Mesothelial cell of epicardium (in vitro differentiated cells): ENCODE results near the gene SAMHD1. TPM values are rescaled to one million over a fixed set of nuclear protein-coding genes. Genes with fewer than 3 reads are reported as not detected.
A peak's percentile ranks its signal among the peaks of the same experiment; 100 is the strongest.

ENCODE experiments used
- DNase-seq, 2 experiments: peaks; one replicate each; pipeline ENCODE4 v3.0.0; 2021; ENCODE audit warnings: low spot score in 2 of 2; ENCODE audit not compliant: unreplicated experiment in 2 of 2
- H3K27ac Mint-ChIP-seq: 2 replicates; pipeline ENCODE4 v1.8.0; 2021; ENCODE audit warnings: mixed read lengths
- H3K27me3 Mint-ChIP-seq: 2 replicates; pipeline ENCODE4 v1.8.0; 2021; ENCODE audit warnings: low read depth, mixed read lengths
- H3K36me3 Mint-ChIP-seq: 2 replicates; pipeline ENCODE4 v1.8.0; 2021; ENCODE audit warnings: mixed read lengths
- H3K4me1 Mint-ChIP-seq: 2 replicates; pipeline ENCODE4 v1.8.0; 2021; ENCODE audit warnings: mixed read lengths
- H3K4me3 Mint-ChIP-seq: 2 replicates; pipeline ENCODE4 v1.8.0; 2021; ENCODE audit warnings: mild to moderate bottlenecking, moderate library complexity, mixed read lengths
- H3K9me3 Mint-ChIP-seq: 2 replicates; pipeline ENCODE4 v1.8.0; 2021; ENCODE audit warnings: mixed read lengths
- total RNA-seq: library from RNA; stranded (reverse); gene quantifications from 3 replicates; pipeline ENCODE4 v1.2.1, GENCODE V29; 2021
- TF ChIP-seq, protein P1 (sequence below): fragments of 200-600 bp; sonication (generic); IDR thresholded peaks from one replicate; pipeline ENCODE4 v1.5.0; 2021; ENCODE audit warnings: antibody characterized with exemption; ENCODE audit not compliant: unreplicated experiment

Gene SAMHD1
- total RNA-seq, 1 donor from 2014 or later, result 11.0 TPM

DNA sequence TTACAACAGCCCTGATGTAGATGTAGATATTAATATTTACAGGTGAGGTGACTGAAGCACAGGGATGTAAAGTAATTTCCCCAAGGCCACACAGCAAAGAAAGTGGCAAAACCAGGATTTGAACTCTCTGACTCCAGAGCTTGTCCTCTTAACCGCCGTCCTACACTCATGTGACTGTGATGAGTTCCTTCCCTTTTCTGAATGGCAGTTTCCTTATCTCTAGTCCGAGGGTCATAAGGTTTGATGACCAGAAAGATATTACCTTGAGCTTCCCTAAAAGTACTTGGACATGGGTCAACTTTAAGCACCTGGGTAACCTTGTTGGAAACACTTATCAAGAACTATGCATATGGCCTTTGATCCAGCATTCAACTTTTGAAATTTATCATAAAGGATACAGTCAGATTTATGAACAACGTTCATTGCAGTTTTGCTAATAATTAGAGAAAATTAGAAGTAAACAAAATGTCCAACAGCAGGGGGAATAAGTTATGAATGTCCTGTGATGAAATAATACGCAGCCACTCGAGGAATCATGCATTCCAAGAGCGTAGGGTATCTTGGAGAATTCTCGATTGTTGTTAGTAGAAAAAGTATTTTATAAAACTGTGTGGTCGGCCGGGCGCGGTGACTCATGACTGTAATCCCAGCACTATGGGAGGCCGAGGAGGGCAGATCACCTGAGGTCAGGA is 77.9 kb downstream of the SAMHD1 start:
- no peak for DNase-seq
- Mint-ChIP-seq H3K27me3 (no peaks in the 10 kb centered on the region), H3K9me3 (no peaks in the 10 kb centered on the region), H3K36me3 (no peaks in the 10 kb centered on the region), H3K4me3 (no peak overlapping the region), H3K4me1 (peaks cover 2% of the 10 kb centered on the region), H3K27ac (no peak overlapping the region)
- TF ChIP-seq, protein P1, sequence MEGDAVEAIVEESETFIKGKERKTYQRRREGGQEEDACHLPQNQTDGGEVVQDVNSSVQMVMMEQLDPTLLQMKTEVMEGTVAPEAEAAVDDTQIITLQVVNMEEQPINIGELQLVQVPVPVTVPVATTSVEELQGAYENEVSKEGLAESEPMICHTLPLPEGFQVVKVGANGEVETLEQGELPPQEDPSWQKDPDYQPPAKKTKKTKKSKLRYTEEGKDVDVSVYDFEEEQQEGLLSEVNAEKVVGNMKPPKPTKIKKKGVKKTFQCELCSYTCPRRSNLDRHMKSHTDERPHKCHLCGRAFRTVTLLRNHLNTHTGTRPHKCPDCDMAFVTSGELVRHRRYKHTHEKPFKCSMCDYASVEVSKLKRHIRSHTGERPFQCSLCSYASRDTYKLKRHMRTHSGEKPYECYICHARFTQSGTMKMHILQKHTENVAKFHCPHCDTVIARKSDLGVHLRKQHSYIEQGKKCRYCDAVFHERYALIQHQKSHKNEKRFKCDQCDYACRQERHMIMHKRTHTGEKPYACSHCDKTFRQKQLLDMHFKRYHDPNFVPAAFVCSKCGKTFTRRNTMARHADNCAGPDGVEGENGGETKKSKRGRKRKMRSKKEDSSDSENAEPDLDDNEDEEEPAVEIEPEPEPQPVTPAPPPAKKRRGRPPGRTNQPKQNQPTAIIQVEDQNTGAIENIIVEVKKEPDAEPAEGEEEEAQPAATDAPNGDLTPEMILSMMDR, result no peak

DNA sequence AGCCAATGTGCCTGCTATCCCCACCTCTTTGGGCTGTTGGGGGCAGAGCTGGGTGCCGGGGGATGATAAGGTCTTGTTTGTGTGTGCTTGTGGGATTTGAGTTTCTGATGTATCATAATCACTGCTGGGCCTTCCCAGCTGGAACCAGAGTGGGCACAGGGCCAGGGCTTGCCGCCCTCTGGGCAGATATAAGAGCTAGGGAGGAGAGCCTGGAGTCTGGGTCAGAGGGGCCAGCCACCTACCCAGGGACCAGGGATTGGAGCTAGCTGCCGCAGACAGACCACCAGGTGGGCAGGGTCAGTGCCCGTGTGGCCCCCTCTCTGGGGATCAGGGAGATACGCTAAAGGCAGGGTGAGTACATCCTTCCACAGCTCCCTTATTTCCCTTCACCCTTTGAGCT is 78.7 kb downstream of the SAMHD1 start:
- Mint-ChIP-seq H3K4me3 (no peak overlapping the region), H3K4me1 (peaks cover 2% of the 10 kb centered on the region), H3K9me3 (no peaks in the 10 kb centered on the region), H3K36me3 (no peaks in the 10 kb centered on the region), H3K27me3 (no peaks in the 10 kb centered on the region), H3K27ac (no peak overlapping the region)
- TF ChIP-seq, protein P1, result no peak
- no peak for DNase-seq

DNA sequence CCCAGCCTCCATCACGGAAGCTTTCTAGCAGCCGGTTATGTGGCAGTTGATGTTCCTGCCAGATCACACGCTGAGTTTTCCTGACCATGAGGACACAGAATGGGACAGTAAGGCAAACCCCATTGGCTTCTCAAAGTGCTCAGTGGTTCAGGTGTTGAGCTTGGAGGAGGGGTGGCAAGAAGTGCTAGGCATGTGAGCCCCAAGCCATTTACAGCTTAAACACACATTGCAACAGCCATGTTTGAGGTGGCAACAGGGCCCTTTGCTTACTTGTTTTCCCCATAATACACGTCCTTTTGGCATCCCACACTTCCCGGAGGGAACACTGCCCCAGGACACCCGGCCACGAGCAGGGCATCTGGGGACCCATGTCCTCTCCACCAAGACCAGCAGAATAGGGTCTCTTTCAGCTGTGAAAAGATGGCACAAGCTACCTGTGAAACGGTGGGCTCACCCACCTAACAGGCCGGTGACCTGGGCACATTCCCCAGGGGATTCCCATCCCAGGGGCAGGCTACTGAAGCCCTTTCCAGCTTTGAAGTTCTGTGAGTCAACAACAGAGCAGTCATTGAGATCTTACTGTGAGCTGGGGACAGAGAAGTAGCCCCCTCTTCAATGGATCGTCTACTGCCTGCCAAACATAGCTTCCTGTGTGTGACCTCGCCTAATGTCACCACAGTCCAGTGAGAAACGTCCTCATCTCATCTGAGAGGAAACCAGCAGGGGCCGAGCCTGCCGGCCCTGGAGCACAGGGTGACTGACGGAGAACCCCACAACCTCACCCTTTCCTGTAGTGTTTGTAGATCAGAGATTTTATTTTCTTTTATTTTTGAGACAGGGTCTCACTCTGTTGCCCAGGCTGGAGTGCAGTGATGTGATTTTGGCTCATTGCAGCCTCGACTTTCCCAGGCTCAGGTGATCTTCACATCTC is 79.6 kb downstream of the SAMHD1 start:
- H3K36me3 Mint-ChIP-seq, result no peaks in the 10 kb centered on the region
- no peak for DNase-seq
- H3K4me1 Mint-ChIP-seq, result peaks cover 2% of the 10 kb centered on the region
- TF ChIP-seq, protein P1, result no peak
- H3K4me3 Mint-ChIP-seq, result no peak overlapping the region
- no peaks in the 10 kb centered on the region for H3K27me3 Mint-ChIP-seq
- H3K27ac Mint-ChIP-seq, result no peak overlapping the region
- H3K9me3 Mint-ChIP-seq, result no peaks in the 10 kb centered on the region

DNA sequence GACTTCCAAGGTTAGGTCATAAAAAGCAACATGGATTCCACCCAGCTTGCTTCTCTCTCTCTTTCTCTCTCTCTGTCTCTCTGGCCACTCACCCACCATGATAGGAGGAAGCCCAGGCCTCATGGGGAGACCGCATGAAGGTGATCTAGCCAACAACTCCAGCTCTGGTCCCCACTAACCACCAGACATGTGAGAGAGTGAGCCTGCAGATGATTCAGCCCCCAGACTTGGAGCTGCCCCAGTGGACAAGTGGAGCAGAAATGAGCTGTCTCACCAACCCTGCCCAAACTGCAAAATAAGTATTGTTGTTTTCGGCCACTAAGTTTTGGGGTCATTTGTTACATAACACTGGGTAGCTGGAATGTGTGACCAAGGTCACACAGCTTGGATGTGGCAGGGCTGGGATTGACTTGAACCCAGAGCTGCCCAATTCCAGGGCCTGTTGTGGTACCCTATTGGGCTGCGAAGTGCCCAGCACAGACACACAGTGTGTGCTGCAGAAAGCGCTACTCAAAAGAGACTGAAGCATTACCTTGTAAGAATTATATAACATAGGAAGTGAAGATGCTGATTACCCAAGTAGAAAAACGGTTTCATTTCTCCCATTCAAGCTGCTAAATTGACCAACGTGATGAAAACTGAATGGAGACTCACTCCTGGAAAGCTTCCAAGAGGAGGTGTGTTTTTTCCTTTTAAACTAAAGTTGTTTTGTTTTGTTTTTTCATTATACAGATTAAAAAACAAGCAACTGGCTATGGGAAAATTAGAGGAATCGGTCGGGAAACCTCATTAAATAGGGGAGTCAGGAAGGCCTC is 84.6 kb downstream of the SAMHD1 start:
- no peak overlapping the region for H3K4me3 Mint-ChIP-seq
- H3K27ac Mint-ChIP-seq, result no peak overlapping the region
- TF ChIP-seq, protein P1, result no peak
- H3K4me1 Mint-ChIP-seq, result peaks cover 8% of the 10 kb centered on the region
- no peaks in the 10 kb centered on the region for H3K27me3 Mint-ChIP-seq
- H3K36me3 Mint-ChIP-seq, result no peaks in the 10 kb centered on the region
- H3K9me3 Mint-ChIP-seq, result no peaks in the 10 kb centered on the region
- no peak for DNase-seq

DNA sequence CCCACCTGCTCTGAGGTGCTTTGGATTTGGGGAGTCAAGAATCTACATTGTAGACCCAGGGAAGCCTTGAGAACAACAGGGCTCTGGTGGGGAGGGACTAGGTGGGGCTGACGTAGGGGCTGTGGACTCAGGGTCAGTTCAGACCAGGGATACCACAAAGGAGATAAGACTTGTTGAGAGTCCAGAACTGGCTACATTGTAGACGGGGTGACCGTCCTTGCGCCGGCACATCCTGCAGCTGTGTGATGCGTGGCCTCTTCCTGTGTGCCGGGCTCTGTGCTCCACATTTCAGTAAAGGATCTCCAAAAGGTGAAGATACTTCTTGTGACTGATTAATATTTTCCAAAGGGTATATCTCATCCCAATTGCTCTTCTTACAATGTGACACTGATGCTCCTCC is 85.3 kb downstream of the SAMHD1 start:
- H3K4me3 Mint-ChIP-seq, result peak overlapping the region; percentile 79
- no peaks in the 10 kb centered on the region for H3K9me3 Mint-ChIP-seq
- DNase-seq, result no peak
- peaks cover 16% of the 10 kb centered on the region for H3K4me1 Mint-ChIP-seq
- peak overlapping the region; percentile 30 for H3K27ac Mint-ChIP-seq
- H3K27me3 Mint-ChIP-seq, result no peaks in the 10 kb centered on the region
- H3K36me3 Mint-ChIP-seq, result no peaks in the 10 kb centered on the region
- TF ChIP-seq, protein P1, result no peak
